HG03108 (cell line): ENCODE data around the gene FBLN2.

ENCODE experiments used
- ATAC-seq: cut with Tn5 transposase; IDR thresholded peaks from one replicate; pipeline ENCODE4 v1.9.1; 2021; ENCODE audit warnings: moderate library complexity; ENCODE audit not compliant: unreplicated experiment

Gene FBLN2

DNA sequence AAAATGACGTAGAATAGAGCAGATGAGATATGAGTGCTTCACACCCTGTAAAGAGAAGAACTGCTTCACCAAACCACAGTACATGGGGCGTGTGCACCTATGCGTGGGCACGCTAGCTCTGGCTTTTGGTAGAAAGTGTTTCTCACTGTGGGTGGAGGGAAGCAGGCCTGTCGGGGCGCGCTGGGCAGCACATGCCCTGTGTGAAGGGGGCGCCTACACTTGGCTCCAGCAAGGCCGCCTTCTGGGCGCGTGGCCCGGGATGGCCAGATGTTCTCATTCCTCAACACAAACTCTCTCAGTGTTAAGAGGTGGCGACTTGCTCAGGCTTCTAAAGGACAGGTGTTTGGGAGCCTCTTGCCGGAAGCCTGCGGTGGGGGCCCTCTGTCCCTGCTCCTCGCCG lies 90.0 kb downstream of the FBLN2 start:
- no peak for ATAC-seq

DNA sequence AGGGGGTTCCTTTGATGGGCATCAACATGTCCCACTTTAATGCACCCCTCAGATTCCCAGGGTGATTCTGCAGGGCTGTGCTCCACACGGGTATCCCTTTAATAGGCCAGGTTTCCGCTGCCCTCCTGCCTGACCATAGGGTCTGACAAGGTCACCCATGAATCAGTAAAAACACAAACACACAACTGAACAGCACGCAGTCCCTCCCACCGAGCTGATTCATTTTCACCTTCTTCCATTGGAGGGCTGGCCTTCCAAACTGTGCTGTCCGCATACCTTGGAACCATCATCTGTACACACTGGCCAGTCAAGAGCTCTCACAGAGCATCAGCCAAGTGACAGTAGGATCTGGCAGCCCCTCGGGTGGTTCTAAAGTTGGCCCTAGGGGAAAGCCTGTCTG lies 93.7 kb downstream of the FBLN2 start:
- ATAC-seq, result no peak

DNA sequence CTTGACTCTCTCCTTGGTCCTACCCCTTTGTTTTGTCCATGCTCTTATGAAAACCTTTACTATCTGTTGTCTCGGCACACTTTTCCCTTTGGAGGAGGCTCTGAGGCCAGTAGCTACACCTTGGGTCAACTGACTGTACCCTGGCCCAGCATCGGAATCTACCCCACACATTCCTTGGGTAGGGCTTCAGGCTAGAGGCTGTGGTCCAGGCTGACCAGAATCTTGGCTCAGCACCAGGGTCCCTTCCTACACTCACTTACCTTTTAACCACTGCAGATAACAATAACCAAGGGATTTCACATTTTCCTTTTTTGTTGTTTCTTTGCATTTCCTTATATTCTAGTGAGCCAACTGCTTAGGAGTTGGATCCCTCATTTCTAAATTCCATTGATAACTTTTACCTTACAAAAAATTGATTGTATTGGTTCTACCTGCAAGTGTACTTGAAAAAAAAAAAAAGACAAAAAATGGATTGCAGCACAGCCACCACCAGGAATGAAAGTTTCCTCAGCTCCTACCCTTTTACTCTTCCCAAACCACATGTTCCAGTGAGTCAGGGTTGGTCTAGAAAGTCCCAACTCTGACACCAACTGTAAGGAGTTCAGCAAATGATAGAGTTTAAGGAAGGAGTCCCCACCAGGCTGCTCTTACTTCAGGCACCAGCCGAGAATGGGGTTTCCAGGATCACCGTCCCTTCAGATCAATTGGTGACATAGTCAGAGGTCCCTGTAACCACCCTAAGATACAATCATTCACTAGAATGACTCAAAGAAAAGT lies 95.6 kb downstream of the FBLN2 start:
- no peak for ATAC-seq

DNA sequence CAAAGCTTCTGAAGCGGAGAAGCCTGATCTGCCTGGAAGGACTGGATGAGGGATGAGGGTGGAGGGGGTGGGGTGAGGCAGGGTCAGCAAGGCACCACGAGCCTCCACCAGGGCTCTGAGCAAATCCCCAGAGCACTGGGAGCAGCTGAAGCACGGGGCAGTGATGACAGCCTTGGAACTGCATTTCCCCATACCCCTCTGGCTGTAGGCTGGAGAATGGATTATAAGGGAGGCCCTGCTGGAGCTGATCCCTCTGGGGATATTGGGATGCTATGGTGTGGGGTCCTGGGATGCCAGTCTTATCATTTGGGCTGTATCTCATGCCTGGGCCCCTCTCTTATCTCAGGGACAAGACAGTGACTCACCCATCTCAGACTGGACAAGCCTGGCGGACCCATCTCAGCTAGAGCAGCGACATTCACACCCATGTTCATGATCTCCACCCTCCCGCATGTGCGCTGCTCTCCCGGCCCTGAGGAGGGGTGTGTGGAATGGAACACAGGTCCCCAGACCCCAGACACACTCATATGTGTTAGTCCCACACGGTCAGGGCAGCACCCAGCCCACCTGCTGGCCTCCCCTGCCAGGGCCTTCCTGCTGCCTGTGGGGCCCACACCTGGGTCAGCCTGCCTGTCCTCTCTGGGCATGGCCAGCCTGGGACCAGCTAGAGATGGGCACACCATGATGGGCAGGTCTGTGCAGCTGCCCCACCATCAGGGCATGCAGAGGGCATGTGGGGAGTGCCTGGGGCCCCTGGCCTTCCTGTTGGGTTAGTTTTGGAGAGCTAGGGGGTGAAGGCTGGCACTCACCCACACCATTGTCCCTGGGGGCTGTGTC lies 97.1 kb downstream of the FBLN2 start:
- ATAC-seq, result no peak

DNA sequence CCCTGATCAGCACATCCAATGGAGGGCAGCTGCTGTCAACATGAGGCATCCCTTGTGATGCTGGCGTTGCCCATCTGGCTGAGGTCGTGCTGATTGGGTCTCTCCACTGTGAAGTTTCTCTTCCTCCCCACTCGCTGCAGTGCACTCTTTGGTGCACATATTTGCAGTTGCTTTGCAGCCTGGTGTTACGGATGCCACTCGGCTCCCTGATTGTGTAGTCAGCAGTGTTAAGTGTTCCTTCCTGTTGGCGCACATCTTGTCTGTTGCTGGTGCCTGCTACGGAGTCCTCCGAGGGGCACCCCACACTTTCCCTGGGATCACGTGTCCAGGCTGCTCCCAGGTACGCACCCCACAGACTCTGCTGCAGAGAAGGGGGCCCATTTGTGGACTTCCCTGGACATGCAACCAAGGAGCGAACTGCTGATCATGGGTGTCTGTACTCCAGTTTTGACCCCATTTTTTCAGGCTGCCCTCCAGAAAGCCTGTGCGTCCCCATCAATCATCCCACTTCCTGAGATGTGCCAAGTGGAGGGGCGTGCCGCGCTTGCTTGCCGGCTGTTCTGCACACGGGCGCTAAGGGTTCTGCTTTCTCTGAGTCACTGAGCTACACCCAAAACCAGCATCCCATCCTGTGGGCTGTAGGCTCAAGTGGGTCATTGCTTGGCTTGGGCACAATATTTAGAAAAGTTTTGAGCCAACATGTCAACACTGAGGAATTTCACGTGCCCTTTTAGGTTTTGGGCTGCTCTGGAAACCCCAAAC lies 98.6 kb downstream of the FBLN2 start:
- no peak for ATAC-seq

DNA sequence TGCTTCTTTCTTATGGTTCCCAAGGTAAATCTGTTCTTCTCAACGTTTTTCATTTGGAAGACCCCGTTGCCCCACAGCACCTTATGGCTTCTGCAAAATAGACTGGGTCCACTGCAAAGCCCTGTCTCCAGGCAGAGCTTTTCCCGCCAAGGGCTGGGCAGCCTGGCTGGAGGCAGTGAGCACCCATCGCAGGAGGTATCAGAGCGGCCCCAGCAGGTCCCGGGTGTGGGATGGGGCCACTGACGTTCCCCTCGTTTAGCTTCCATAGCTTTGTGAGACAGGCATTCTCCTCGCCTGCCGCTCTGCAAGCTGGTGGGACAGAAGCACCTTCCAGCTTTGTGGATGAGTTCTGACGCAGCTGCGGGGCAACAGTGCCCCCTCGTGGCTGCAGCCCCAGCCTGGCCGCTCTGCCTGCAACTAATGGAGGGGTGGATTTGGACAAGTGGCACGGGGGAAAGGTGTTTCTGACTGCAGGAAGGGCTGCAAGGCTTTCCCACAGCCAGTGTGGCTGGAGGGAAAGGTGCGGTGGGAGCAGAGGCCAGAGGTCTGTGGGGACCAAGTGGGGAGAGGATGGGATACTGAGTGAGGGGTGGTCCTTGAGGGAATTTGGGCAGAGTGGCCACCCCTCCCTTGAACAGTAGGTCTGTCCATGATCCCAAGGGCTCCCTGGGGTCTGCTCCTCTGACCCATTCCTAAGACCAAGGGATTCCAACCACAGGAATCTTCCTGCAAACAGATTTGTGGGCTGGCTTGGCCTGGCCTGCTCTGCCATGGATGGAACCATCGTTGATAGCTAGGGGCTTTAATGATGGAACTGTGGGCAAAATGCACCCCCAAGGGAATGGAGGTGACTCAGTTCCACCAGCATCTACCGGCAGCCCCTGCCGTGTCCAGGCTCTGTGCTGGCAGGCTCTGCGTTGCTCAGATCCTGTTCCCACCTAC lies 99.4 kb downstream of the FBLN2 start:
- ATAC-seq, result no peak

DNA sequence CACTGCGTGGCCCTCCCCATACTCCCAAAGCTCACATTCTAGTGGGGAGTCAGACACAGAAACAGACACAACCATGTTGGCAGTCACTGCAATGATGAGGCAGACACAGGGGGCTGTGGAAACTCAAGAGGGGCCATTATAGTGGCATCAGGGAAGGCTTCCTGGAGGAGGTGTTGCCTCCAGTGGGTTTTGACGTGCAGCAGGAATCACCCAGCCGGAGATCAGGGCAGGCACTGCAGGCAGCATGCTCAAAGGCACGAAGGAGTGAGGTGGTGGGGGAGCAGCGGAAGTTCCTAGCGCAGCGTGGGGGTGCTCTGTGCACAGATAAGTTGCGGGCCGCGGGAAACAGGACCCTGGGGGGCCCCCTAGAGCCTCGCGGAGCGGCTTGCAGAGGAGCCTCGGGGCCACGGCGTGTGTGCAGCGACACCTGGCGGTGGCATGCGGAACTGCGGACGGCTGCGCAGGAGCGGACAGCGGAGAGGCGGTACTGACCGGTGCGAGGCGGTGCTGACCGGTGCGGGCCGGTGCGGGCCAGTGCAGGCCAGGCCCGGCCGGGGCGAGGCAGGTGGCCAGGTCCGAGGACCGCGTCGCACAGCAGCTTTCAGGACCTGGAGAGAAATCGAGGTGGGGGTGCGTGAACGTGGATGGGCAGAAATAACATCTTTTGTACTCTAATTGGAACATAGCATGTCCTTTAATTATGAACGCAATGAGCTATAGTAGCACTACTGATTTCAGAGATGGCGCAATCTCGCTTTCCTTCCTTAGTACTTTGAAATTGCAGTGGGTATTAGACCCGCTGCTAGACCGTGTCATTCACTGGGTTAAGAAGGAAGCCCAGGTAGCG lies 101.5 kb downstream of the FBLN2 start:
- ATAC-seq, result no peak

DNA sequence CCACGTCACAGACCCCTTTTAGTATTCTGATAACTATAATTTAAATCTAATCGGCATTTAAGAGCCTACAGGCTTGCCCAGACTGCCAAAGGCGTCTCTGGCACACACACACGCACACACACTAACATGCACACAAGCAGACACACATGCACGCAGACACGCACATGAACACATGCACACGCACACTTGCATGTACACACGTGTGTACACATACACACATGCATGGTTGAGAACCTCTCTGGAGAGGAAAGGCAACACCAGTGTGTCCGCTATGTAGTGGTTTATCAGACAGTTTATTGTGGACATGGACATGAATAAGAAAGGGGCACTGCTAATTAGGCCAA lies 102.1 kb downstream of the FBLN2 start:
- no peak for ATAC-seq

DNA sequence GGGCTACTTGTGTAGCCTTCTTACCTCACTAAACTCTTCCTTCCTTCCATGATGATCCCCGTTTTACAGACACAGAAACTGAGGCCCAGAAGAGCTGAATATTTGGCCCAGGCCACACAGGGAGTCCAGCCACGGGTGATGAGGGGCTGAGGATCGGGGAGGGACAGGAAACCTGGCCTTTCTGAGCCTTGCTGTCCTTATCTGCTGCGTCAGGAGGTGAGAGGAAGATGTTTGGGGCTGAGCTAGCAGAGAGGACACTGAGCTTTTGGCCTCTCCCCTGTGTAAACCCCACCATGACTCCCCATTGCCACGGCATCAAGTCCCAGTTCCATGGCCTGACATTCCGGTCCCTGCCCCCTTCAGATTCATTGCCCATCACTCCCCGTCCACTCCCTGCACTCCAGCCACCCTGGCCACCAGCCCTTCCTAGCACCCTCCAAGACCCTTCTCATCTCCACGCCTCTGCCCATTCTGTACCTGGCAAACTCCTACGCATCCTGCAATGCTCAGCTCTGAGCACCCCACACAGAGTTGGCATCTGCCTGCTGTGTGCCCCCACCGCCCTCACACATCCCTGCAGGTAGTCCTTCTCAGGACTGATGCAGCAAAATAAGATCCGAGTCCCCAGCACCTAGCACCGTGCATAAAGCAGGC lies 103.0 kb downstream of the FBLN2 start:
- ATAC-seq, result no peak

DNA sequence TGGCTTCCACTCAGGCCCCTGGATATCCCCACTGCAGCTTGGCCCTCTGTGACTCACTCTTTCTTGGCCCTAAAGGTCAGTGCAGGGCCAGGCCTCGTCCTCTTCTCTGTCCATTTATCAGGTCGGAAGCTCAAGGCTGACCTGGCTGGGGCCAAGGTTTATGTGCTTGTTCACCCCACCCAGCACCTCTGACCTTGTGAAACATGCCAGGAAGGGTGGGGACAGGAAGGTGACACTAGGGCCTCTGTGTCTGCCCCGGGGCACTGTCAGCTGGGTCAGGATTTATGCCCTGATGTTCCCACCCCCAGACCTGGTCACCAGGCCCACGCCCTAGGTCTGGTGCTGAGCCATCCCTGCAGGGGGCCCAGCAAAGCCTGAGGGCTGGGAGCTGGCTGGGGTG lies 103.8 kb downstream of the FBLN2 start:
- no peak for ATAC-seq

DNA sequence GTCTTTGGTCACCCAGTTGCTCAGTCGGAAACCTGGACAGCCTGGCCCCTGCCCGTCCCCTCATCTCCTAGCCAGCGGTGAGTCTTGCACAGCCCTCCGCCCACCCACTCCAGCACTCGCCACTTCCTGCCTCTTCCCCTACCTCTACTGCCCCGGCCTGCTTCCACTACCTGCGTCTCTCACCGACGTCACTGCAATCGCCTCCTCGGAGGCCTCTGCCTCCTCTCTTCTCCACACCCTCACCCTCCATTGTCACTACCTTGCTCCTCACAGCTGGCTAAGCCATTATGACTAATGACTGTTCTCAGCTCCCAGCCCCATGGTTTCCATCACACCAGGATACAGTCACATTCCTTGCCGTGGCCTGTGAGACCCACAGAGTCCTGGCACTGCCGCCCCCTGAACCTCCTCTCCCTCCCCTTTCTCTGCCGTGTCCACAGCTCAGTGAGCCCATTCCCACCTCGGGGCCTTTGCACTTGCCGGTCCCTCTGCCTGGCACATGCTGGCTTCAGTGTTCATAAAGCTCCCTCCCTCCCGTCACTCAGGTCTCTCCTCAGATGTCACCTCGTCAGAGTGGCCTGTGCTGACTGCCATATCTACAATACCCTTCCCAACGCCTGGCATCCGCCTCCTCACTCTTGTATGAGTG lies 104.8 kb downstream of the FBLN2 start:
- no peak for ATAC-seq

DNA sequence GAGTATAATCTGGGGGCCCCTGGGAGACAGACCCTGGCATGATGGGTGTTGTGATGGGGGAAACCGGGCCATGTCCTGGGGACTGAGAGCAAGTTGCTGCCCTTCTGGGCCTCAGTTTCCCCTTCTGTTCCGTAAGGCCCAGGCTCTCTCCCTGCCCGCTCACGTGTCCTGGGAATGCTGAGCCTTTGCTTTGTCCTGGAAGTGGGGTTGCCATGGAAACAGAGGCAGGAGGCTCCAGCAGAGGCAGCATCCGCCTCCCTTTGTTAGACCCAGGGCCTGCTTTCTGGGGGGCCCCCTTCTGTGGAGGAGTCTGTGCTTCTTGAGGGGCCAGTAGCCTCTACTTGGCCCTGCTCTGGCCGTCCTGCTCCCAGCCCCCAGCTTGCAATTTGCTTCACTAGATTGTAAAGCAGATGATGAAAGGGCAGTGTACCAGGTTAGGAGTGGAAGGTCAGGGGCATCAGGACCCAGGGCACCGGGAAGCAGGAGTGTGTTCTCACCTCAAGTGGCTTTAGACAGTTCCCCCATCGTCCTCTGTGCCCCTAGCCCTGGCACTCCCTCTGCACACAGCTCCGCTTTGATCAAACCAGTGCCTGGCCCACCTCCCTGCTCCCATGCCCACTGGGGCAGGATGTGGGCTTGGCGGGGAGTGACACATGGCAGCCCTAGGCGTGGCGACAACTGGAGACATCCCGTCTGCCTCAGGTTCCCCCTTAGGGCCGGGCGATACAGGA lies 105.6 kb downstream of the FBLN2 start:
- no peak for ATAC-seq

DNA sequence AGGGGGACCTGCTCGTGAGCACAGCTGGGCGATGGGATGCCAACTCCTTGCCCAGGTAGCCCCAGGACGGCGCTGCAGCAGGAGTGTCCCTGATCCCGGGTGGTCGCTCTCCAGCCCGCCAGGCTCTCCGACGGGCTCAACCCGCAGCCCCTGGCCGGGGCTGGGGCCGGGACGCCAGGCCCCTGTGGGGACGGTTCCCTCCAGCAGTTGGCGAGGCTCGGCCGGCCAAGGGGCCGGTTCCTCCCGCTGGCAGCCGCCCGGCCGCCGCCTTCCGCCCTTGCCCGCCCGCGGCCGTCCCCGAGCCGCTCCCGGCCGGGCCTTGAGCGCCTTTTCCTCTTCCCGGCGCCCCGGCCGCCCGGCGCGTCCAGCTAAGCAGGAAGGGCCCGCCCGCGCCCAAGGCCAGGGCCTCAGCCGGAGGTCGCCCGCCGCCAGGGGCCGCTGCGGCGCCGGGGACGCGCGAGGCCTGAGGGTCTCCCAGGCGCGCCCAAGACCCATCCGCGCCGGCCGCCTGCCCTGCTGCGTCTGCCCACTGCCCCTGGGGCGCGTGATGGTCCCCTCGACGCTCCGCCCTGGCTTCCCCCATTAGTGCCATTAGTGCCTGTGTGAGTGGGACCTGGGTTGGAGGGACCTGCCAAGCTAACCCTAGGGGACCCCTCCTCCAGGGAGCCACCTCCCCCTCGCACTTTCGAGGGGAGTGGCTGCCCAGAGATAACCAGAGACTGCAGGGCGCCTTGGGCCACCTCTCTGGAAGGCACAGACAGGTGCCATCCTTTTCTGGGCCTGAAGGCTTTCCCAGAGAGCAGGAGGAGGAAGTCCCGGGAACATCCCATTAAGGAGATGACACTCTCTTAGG lies 106.4 kb downstream of the FBLN2 start:
- no peak for ATAC-seq

DNA sequence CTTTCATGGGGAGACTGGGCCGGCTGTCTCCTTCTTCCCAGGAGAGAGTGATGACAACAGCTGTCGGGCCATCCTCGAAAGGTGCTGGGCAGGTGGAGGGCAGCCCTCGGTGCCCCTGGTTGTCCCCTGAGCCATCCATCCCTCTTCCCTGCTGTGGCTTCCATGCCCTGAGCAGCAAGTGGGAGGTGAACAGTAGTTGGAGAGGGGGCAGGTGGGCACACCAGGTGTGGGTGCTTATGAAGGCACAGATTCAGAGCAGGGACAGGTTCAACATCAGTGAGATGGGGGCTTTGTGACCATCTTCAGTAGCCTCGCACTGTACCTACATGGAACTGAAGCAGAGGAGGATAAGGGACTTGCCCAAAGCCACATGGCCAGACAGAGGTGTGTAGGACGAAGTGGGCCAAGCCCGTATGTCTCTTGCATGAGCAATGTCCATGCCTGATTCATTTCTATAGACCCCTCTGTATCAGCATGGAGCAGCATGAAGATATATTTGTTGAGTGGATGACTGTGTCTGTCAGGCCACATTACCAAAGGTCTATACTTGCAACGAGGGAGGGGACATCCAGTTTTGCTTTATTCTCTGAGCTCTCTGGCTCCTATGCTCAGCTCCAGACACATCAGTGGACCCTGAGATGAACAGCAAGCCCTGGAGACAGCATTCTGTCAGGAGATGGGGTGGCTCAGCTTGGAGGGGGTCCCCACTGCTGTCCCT lies 107.8 kb downstream of the FBLN2 start:
- ATAC-seq, result no peak

DNA sequence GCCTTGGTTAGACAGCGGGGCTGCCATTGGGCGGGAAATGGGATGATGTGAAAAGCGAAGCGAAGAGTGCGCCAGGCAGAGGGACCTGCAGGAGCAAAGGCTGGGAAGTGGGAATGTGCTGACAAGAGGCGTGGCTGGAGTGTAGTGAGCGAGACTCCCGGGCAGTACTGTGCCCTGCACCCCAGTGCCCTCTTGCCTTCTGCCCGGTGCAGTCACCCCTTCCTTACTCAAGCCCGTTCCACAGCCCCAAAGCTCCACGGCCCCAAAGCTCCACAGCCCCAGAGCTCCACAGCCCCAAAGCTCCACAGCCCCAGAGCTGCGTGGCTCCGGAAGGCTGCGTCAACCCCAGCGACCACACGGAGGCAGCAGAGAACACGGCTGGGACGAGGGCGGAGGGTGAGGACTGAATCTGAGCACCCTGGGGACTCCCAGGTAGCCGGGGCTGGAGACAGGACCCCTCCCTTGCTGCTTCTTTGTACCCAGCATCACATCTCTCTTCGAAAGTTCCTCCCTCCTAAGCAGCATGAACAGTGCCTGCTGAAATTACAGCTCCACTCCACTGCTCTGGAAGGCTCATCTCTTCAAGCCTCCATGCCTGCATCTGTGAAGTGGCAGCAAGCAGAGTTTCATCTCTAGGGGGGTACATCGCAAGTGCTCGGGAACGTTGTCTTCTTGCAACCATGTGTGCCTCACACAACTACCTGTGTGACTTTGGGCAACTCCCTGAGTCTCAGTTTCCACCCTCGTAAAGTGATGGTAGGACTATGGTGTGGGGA lies 108.9 kb downstream of the FBLN2 start:
- ATAC-seq, result no peak

DNA sequence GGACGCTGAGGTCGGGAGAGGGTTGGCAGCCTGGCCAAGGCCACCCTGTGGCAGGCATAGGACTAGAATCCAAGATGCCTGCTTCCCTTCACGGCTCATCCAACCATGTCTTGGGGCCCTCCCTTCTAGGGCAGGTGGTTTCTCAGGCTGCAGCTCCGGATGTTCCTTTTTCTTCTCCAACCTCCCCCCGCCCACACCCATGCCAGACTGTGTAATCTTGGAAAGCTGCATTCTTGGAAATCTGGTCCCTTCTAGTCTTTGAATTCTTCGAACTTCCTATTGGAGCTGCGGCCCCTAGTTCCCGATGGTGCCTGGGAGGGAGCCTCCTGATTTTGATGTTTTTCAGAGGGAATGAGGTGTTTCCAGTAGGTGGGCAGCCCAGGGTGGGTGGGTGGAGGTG lies 109.8 kb downstream of the FBLN2 start:
- no peak for ATAC-seq
